HepG2 (cell line): Measurements from ENCODE around the gene GNAI2. TPM values are rescaled to one million over a fixed set of nuclear protein-coding genes. Genes with fewer than 3 reads are reported as not detected.

ENCODE experiments used
- GATAD2A ChIP-seq: IDR thresholded peaks from 2 replicates; pipeline ENCODE4 v1.6.1; 2016
- MXI1 ChIP-seq: IDR thresholded peaks from 3 replicates; pipeline ENCODE4 v1.6.1; 2012; ENCODE audit warnings: low read depth, low read length, inconsistent platforms, borderline replicate concordance
- NFIC ChIP-seq: IDR thresholded peaks from 2 replicates; pipeline ENCODE4 v1.6.1; 2012; ENCODE audit warnings: mild to moderate bottlenecking, low read length, inconsistent platforms
- PHF5A ChIP-seq: IDR thresholded peaks from one replicate; pipeline ENCODE4 v1.6.1; 2018; ENCODE audit warnings: low read depth, missing genetic modification reagents; ENCODE audit not compliant: unreplicated experiment
- RBM39 ChIP-seq: fragments of 200-400 bp; formaldehyde crosslinking; IDR thresholded peaks from one replicate; pipeline ENCODE4 v1.6.1; 2018; ENCODE audit warnings: antibody characterized with exemption, mild to moderate bottlenecking, low read depth, low read length; ENCODE audit not compliant: poor library complexity, severe bottlenecking
- TCF12 ChIP-seq, 2 experiments: fragments of 450-650 bp in 1 of 2; sonication (generic) in 1 of 2; formaldehyde crosslinking in 1 of 2; IDR thresholded peaks; 2 replicates each; pipeline versions ENCODE4 v1.6.1 to v1.8.0; 2017 to 2022; ENCODE audit warnings: antibody characterized with exemption in 1 of 2, mild to moderate bottlenecking in 1 of 2, missing genetic modification reagents in 1 of 2, moderate library complexity in 1 of 2
- ZFX ChIP-seq: sonication (generic); formaldehyde crosslinking; IDR thresholded peaks from 2 replicates; pipeline ENCODE4 v1.4.0; 2020; ENCODE audit warnings: mild to moderate bottlenecking, low read depth, missing genetic modification reagents, moderate library complexity
- ZNF431 ChIP-seq: sonication (generic); formaldehyde crosslinking; IDR thresholded peaks from 2 replicates; pipeline ENCODE4 v1.9.0; 2022; ENCODE audit warnings: missing genetic modification reagents, low read depth, mild to moderate bottlenecking, borderline replicate concordance
- polyA plus RNA-seq, 8 experiments: library from polyadenylated mRNA; depleted of rRNA in 3 of 8; stranded (reverse) in 7 of 8; unstranded in 1 of 8; fragments of >200 nt; fragmentation: Illumina TruSeq in 4 of 8; extraction: Trizol in 4 of 8; gene quantifications; 2 replicates each; pipeline versions ENCODE4 v1.2.1 to v1.2.3, GENCODE V29; 2011 to 2016; ENCODE audit warnings: low read depth in 4 of 8, missing spikeins in 1 of 8, mixed read lengths in 1 of 8; ENCODE audit not compliant: insufficient read depth in 1 of 8
- total RNA-seq, 5 experiments: library from RNA; depleted of rRNA; stranded (reverse); fragments of >200 nt; fragmentation: Illumina TruSeq; extraction: Trizol; gene quantifications; 2 replicates each; pipeline ENCODE4 v1.2.3, GENCODE V29; 2016; ENCODE audit warnings: low read depth in 1 of 5
- TF ChIP-seq, protein P1 (sequence below): sonication (generic); formaldehyde crosslinking; IDR thresholded peaks from 2 replicates; pipeline ENCODE4 v1.4.0; 2020; ENCODE audit warnings: missing genetic modification reagents, borderline replicate concordance
- TF ChIP-seq, protein P2 (sequence below): IDR thresholded peaks from 2 replicates; pipeline ENCODE4 v1.6.1; 2016
- TF ChIP-seq, protein P3 (sequence below): sonication (generic); formaldehyde crosslinking; IDR thresholded peaks from 2 replicates; pipeline ENCODE4 v1.8.0; 2022; ENCODE audit warnings: missing genetic modification reagents, mild to moderate bottlenecking, moderate library complexity, borderline replicate concordance
- TF ChIP-seq, protein P4 (sequence below): sonication (generic); formaldehyde crosslinking; IDR thresholded peaks from 2 replicates; pipeline ENCODE4; 2020; ENCODE audit warnings: missing genetic modification reagents, mild to moderate bottlenecking, borderline replicate concordance
- TF ChIP-seq, protein P5 (sequence below): sonication (generic); formaldehyde crosslinking; IDR thresholded peaks from 2 replicates; pipeline ENCODE4 v1.4.0; 2020; ENCODE audit warnings: missing genetic modification reagents

Gene GNAI2
- total and polyA plus RNA-seq, 2 of the 13 experiments (the other 11 are each of a cell fraction or from before 2014, with no cell fraction given): 51.1 to 66.2 TPM

DNA sequence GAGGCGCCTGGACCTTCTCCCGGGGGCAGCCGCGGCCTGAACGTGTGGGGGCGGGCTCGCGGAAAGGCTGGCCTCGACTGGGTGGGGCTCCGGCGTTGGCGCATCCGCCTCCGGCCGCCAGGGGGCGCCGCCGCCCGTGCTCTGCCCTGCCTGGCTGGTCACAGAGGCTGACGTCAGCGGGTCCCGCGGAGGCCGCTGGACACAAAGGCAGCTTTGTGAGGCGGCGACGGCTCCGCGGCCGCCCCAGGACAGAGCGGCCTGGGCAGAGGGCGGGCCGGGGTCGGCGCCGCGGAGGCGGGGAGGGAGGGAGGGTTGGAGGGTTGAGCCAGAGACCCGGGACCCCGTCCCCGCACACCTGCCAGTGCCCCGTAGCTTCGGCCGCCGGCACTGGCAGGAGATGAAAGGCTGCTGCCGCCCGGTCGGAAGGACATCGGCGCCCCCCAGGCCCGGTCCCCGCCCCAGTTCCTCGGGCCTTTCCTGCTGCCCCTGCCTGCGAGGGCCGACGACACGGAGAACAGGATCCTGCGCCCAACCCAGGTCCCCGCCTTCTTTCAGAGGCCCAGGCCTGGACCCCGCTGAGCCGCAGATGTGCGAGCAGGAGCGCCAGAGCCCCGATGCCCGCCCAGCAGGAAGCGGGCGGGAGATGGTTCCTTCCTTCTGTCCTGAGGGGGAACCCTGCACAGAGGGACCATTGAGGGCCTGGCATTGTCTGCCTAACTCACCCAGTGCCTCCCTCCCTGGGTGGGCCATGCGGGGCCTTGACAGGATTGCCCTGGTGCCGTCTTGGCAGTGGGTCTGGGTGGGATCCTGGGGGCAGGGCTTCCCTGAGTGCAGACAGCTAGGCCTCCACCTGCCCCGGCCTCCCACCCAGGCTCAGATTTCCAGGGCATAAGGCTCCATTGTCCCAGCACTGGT, 24.3 kb downstream of the GNAI2 start (continued):
- TF ChIP-seq, protein P1, sequence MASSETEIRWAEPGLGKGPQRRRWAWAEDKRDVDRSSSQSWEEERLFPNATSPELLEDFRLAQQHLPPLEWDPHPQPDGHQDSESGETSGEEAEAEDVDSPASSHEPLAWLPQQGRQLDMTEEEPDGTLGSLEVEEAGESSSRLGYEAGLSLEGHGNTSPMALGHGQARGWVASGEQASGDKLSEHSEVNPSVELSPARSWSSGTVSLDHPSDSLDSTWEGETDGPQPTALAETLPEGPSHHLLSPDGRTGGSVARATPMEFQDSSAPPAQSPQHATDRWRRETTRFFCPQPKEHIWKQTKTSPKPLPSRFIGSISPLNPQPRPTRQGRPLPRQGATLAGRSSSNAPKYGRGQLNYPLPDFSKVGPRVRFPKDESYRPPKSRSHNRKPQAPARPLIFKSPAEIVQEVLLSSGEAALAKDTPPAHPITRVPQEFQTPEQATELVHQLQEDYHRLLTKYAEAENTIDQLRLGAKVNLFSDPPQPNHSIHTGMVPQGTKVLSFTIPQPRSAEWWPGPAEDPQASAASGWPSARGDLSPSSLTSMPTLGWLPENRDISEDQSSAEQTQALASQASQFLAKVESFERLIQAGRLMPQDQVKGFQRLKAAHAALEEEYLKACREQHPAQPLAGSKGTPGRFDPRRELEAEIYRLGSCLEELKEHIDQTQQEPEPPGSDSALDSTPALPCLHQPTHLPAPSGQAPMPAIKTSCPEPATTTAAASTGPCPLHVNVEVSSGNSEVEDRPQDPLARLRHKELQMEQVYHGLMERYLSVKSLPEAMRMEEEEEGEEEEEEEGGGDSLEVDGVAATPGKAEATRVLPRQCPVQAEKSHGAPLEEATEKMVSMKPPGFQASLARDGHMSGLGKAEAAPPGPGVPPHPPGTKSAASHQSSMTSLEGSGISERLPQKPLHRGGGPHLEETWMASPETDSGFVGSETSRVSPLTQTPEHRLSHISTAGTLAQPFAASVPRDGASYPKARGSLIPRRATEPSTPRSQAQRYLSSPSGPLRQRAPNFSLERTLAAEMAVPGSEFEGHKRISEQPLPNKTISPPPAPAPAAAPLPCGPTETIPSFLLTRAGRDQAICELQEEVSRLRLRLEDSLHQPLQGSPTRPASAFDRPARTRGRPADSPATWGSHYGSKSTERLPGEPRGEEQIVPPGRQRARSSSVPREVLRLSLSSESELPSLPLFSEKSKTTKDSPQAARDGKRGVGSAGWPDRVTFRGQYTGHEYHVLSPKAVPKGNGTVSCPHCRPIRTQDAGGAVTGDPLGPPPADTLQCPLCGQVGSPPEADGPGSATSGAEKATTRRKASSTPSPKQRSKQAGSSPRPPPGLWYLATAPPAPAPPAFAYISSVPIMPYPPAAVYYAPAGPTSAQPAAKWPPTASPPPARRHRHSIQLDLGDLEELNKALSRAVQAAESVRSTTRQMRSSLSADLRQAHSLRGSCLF (CRISPR knock-in tag): no peak
- TF ChIP-seq ZFX: peak; percentile 92
- no peak for TF ChIP-seq TCF12 (IDR thresholded peaks at IDR 0.05)
- peak; percentile 95 for TF ChIP-seq TCF12 (CRISPR knock-in tag; IDR thresholded peaks at IDR 0.05)
- peak; percentile 67 for TF ChIP-seq RBM39
- peak; percentile 36 for TF ChIP-seq PHF5A (CRISPR knock-in tag)
- TF ChIP-seq, protein P2, sequence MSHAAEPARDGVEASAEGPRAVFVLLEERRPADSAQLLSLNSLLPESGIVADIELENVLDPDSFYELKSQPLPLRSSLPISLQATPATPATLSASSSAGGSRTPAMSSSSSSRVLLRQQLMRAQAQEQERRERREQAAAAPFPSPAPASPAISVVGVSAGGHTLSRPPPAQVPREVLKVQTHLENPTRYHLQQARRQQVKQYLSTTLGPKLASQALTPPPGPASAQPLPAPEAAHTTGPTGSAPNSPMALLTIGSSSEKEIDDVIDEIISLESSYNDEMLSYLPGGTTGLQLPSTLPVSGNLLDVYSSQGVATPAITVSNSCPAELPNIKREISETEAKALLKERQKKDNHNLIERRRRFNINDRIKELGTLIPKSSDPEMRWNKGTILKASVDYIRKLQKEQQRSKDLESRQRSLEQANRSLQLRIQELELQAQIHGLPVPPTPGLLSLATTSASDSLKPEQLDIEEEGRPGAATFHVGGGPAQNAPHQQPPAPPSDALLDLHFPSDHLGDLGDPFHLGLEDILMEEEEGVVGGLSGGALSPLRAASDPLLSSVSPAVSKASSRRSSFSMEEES (CRISPR knock-in tag): peak; percentile 21; the same call in 1 of the 2 replicates
- TF ChIP-seq GATAD2A (CRISPR knock-in tag): peak; percentile 73
- TF ChIP-seq, protein P3, sequence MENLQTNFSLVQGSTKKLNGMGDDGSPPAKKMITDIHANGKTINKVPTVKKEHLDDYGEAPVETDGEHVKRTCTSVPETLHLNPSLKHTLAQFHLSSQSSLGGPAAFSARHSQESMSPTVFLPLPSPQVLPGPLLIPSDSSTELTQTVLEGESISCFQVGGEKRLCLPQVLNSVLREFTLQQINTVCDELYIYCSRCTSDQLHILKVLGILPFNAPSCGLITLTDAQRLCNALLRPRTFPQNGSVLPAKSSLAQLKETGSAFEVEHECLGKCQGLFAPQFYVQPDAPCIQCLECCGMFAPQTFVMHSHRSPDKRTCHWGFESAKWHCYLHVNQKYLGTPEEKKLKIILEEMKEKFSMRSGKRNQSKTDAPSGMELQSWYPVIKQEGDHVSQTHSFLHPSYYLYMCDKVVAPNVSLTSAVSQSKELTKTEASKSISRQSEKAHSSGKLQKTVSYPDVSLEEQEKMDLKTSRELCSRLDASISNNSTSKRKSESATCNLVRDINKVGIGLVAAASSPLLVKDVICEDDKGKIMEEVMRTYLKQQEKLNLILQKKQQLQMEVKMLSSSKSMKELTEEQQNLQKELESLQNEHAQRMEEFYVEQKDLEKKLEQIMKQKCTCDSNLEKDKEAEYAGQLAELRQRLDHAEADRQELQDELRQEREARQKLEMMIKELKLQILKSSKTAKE (CRISPR knock-in tag): peak; percentile 92
- peak; percentile 69; the same call in 1 of the 3 replicates for TF ChIP-seq MXI1
- no peak for TF ChIP-seq NFIC
- TF ChIP-seq, protein P4, sequence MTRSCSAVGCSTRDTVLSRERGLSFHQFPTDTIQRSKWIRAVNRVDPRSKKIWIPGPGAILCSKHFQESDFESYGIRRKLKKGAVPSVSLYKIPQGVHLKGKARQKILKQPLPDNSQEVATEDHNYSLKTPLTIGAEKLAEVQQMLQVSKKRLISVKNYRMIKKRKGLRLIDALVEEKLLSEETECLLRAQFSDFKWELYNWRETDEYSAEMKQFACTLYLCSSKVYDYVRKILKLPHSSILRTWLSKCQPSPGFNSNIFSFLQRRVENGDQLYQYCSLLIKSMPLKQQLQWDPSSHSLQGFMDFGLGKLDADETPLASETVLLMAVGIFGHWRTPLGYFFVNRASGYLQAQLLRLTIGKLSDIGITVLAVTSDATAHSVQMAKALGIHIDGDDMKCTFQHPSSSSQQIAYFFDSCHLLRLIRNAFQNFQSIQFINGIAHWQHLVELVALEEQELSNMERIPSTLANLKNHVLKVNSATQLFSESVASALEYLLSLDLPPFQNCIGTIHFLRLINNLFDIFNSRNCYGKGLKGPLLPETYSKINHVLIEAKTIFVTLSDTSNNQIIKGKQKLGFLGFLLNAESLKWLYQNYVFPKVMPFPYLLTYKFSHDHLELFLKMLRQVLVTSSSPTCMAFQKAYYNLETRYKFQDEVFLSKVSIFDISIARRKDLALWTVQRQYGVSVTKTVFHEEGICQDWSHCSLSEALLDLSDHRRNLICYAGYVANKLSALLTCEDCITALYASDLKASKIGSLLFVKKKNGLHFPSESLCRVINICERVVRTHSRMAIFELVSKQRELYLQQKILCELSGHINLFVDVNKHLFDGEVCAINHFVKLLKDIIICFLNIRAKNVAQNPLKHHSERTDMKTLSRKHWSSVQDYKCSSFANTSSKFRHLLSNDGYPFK (CRISPR knock-in tag): peak; percentile 2; the same call in 1 of the 2 replicates
- TF ChIP-seq, protein P5, sequence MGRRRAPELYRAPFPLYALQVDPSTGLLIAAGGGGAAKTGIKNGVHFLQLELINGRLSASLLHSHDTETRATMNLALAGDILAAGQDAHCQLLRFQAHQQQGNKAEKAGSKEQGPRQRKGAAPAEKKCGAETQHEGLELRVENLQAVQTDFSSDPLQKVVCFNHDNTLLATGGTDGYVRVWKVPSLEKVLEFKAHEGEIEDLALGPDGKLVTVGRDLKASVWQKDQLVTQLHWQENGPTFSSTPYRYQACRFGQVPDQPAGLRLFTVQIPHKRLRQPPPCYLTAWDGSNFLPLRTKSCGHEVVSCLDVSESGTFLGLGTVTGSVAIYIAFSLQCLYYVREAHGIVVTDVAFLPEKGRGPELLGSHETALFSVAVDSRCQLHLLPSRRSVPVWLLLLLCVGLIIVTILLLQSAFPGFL (CRISPR knock-in tag): no peak
- 0 out of 2 replicates have a peak, but pooled peaks have one; percentile 49 for TF ChIP-seq ZNF431 (CRISPR knock-in tag)
